ENCODE measurements around the gene ASF1A.

Gene ASF1A

GRCh38 chr6:118934461-118935330 lies 40.7 kb downstream of the ASF1A start, which contains the start of gene MCM9:
MCM9 (minus strand) TSS chr6:118935159; CDS start chr6:118931723, 3,436 bp downstream.
- H3K9me3 ChIP-seq (ENCODE audit: control extremely low read depth in 1 of 5, control insufficient read depth in 4 of 5, insufficient read depth in 2 of 5, low read depth in 1 of 5, low read length in 4 of 5), result peaks cover 0 to 6% (median 0%) of the 10 kb centered on the region in 5 experiments
- peak within 1 kb of the TSS; percentile 79 to 96 (median 94) for H3K4me3 ChIP-seq (ENCODE audit: control insufficient read depth in 1 of 7, extremely low read depth in 1 of 7, insufficient read depth in 4 of 7, low read depth in 2 of 7, low read length in 6 of 7)
- H3K36me3 ChIP-seq (ENCODE audit: control insufficient read depth in 4 of 4, insufficient read depth in 4 of 4, low read length in 3 of 4), result peaks cover 4 to 17% (median 8%) of the 10 kb centered on the region in 4 experiments
- 0% methylated on average over 76 of the region's 95 CpGs for WGBS (ENCODE audit: insufficient coverage)
- POLR2A ChIA-PET, result interaction anchor here (0.6 to 1.2 kb wide), 4 partner anchors 25 to 374 kb away, joined by 3 read pairs; no protein-coding TSS in a partner anchor
- H3K27ac ChIP-seq (ENCODE audit: insufficient read depth in 1 of 2, low read depth in 1 of 2, low read length in 2 of 2, poor library complexity in 1 of 2, severe bottlenecking in 2 of 2), result peak within 1 kb of the TSS; percentile 76 to 93
- H3K4me1 ChIP-seq (ENCODE audit: control extremely low read depth in 1 of 4, control insufficient read depth in 4 of 4, insufficient read depth in 4 of 4, low read length in 3 of 4), result peaks cover 4 to 16% (median 13%) of the 10 kb centered on the region in 4 experiments
- peak; percentile 88 to 95 (median 94) for DNase-seq
- CTCF ChIA-PET, result interaction anchor here (0.6 to 1.1 kb wide), 3 partner anchors 12 to 29 kb away, joined by 3 to 4 read pairs (median 4); no protein-coding TSS in a partner anchor
- H3K27me3 ChIP-seq (replicated peaks in 2 of 5; ENCODE audit: control insufficient read depth in 4 of 5, insufficient read depth in 5 of 5, low read length in 4 of 5), result no peaks in the 10 kb centered on the region

- WGBS (ENCODE audit: insufficient coverage), result no CpG with 5 or more reads among the region's 1 CpG
Measured at GRCh38 chr6:118935331-118935668, 41.3 kb downstream of the ASF1A start.

GRCh38 chr6:118935978-118936703 lies 42.2 kb downstream of the ASF1A start:
- Histone ChIP-seq H3K36me3 (ENCODE audit: control insufficient read depth in 4 of 4, insufficient read depth in 4 of 4, low read length in 3 of 4) (peaks cover 4 to 11% (median 6%) of the 10 kb centered on the region in 4 experiments), H3K27me3 (replicated peaks in 2 of 5; ENCODE audit: control insufficient read depth in 4 of 5, insufficient read depth in 5 of 5, low read length in 4 of 5) (no peaks in the 10 kb centered on the region), H3K4me1 (ENCODE audit: control extremely low read depth in 1 of 4, control insufficient read depth in 4 of 4, insufficient read depth in 4 of 4, low read length in 3 of 4) (peaks cover 4 to 16% (median 13%) of the 10 kb centered on the region in 4 experiments), H3K4me3 (ENCODE audit: control insufficient read depth in 1 of 7, extremely low read depth in 1 of 7, insufficient read depth in 4 of 7, low read depth in 2 of 7, low read length in 6 of 7) (peak overlapping the region in 4 of 7 experiments; percentile 11 to 96 (median 88)), H3K27ac (ENCODE audit: insufficient read depth in 1 of 2, low read depth in 1 of 2, low read length in 2 of 2, poor library complexity in 1 of 2, severe bottlenecking in 2 of 2) (peak overlapping the region in 1 of 2 experiments; percentile 93), H3K9me3 (ENCODE audit: control extremely low read depth in 1 of 5, control insufficient read depth in 4 of 5, insufficient read depth in 2 of 5, low read depth in 1 of 5, low read length in 4 of 5) (peaks cover 0 to 10% (median 5%) of the 10 kb centered on the region in 5 experiments)
- DNase-seq, result no peak
- CTCF ChIA-PET, result interaction anchor here (0.8 kb wide), 1 partner anchor 17 kb away, joined by 4 read pairs; no protein-coding TSS in a partner anchor
- no CpG with 5 or more reads among the region's 3 CpGs for WGBS (ENCODE audit: insufficient coverage)
- POLR2A ChIA-PET, result no interaction called here

More at GRCh38 chr6:118935331-118935668, 41.3 kb downstream of the ASF1A start:
- peak overlapping the region; percentile 76 to 93 for H3K27ac ChIP-seq (ENCODE audit: insufficient read depth in 1 of 2, low read depth in 1 of 2, low read length in 2 of 2, poor library complexity in 1 of 2, severe bottlenecking in 2 of 2)
- peaks cover 4 to 16% (median 13%) of the 10 kb centered on the region in 4 experiments for H3K4me1 ChIP-seq (ENCODE audit: control extremely low read depth in 1 of 4, control insufficient read depth in 4 of 4, insufficient read depth in 4 of 4, low read length in 3 of 4)
- no peak for DNase-seq
- H3K27me3 ChIP-seq (replicated peaks in 2 of 5; ENCODE audit: control insufficient read depth in 4 of 5, insufficient read depth in 5 of 5, low read length in 4 of 5), result no peaks in the 10 kb centered on the region
- peaks cover 0 to 6% (median under 1%) of the 10 kb centered on the region in 5 experiments for H3K9me3 ChIP-seq (ENCODE audit: control extremely low read depth in 1 of 5, control insufficient read depth in 4 of 5, insufficient read depth in 2 of 5, low read depth in 1 of 5, low read length in 4 of 5)
- ChIA-PET CTCF (interaction anchor here (0.8 to 1.1 kb wide), 2 partner anchors 16 to 28 kb away, joined by 3 to 4 read pairs; no protein-coding TSS in a partner anchor), POLR2A (interaction anchor here (1.0 kb wide), 1 partner anchor 38 kb away, joined by 3 read pairs; no protein-coding TSS in a partner anchor)
- H3K4me3 ChIP-seq (ENCODE audit: control insufficient read depth in 1 of 7, extremely low read depth in 1 of 7, insufficient read depth in 4 of 7, low read depth in 2 of 7, low read length in 6 of 7), result peak overlapping the region; percentile 79 to 96 (median 94)
- H3K36me3 ChIP-seq (ENCODE audit: control insufficient read depth in 4 of 4, insufficient read depth in 4 of 4, low read length in 3 of 4), result peaks cover 8 to 17% (median 9%) of the 10 kb centered on the region in 4 experiments

GRCh38 chr6:118939683-118940082 lies 45.7 kb downstream of the ASF1A start:
- Histone ChIP-seq H3K4me1 (ENCODE audit: control extremely low read depth in 1 of 4, control insufficient read depth in 4 of 4, insufficient read depth in 4 of 4, low read length in 3 of 4) (peaks cover 0 to 11% (median 8%) of the 10 kb centered on the region in 4 experiments), H3K27ac (ENCODE audit: insufficient read depth in 1 of 2, low read depth in 1 of 2, low read length in 2 of 2, poor library complexity in 1 of 2, severe bottlenecking in 2 of 2) (no peak overlapping the region), H3K27me3 (replicated peaks in 2 of 5; ENCODE audit: control insufficient read depth in 4 of 5, insufficient read depth in 5 of 5, low read length in 4 of 5) (no peaks in the 10 kb centered on the region), H3K36me3 (ENCODE audit: control insufficient read depth in 4 of 4, insufficient read depth in 4 of 4, low read length in 3 of 4) (peaks cover 0 to 6% (median 3%) of the 10 kb centered on the region in 4 experiments), H3K9me3 (ENCODE audit: control extremely low read depth in 1 of 5, control insufficient read depth in 4 of 5, insufficient read depth in 2 of 5, low read depth in 1 of 5, low read length in 4 of 5) (peaks cover 6 to 15% (median 11%) of the 10 kb centered on the region in 5 experiments), H3K4me3 (ENCODE audit: control insufficient read depth in 1 of 7, extremely low read depth in 1 of 7, insufficient read depth in 4 of 7, low read depth in 2 of 7, low read length in 6 of 7) (no peak overlapping the region)
- DNase-seq, result no peak
- 100% methylated on average over 1 of the region's 1 CpG for WGBS (ENCODE audit: insufficient coverage)
- ChIA-PET CTCF (no interaction called here), POLR2A (no interaction called here)

GRCh38 chr6:118940770-118941169 lies 46.8 kb downstream of the ASF1A start:
- Histone ChIP-seq H3K4me3 (ENCODE audit: control insufficient read depth in 1 of 7, extremely low read depth in 1 of 7, insufficient read depth in 4 of 7, low read depth in 2 of 7, low read length in 6 of 7) (no peak overlapping the region), H3K27me3 (replicated peaks in 2 of 5; ENCODE audit: control insufficient read depth in 4 of 5, insufficient read depth in 5 of 5, low read length in 4 of 5) (no peaks in the 10 kb centered on the region), H3K27ac (ENCODE audit: insufficient read depth in 1 of 2, low read depth in 1 of 2, low read length in 2 of 2, poor library complexity in 1 of 2, severe bottlenecking in 2 of 2) (no peak overlapping the region), H3K36me3 (ENCODE audit: control insufficient read depth in 4 of 4, insufficient read depth in 4 of 4, low read length in 3 of 4) (peaks cover 0 to 6% (median 3%) of the 10 kb centered on the region in 4 experiments), H3K4me1 (ENCODE audit: control extremely low read depth in 1 of 4, control insufficient read depth in 4 of 4, insufficient read depth in 4 of 4, low read length in 3 of 4) (peaks cover 0 to 5% (median 1%) of the 10 kb centered on the region in 4 experiments), H3K9me3 (ENCODE audit: control extremely low read depth in 1 of 5, control insufficient read depth in 4 of 5, insufficient read depth in 2 of 5, low read depth in 1 of 5, low read length in 4 of 5) (peaks cover 8 to 22% (median 15%) of the 10 kb centered on the region in 5 experiments)
- 100% methylated on average over 2 of the region's 2 CpGs for whole genome bisulfite sequencing (ENCODE audit: insufficient coverage)
- POLR2A ChIA-PET, result no interaction called here
- DNase-seq, result no peak
- CTCF ChIA-PET, result no interaction called here

- CTCF ChIA-PET, result no interaction called here
Measured at GRCh38 chr6:118945217-118945616, 51.3 kb downstream of the ASF1A start.

More at GRCh38 chr6:118945217-118945616, 51.3 kb downstream of the ASF1A start:
- H3K9me3 ChIP-seq (ENCODE audit: control extremely low read depth in 1 of 5, control insufficient read depth in 4 of 5, insufficient read depth in 2 of 5, low read depth in 1 of 5, low read length in 4 of 5), result peaks cover 9 to 26% (median 18%) of the 10 kb centered on the region in 5 experiments
- H3K27ac ChIP-seq (ENCODE audit: insufficient read depth in 1 of 2, low read depth in 1 of 2, low read length in 2 of 2, poor library complexity in 1 of 2, severe bottlenecking in 2 of 2), result no peak overlapping the region
- DNase-seq, result no peak
- peaks cover 0 to 2% (median 0%) of the 10 kb centered on the region in 4 experiments for H3K36me3 ChIP-seq (ENCODE audit: control insufficient read depth in 4 of 4, insufficient read depth in 4 of 4, low read length in 3 of 4)
- H3K4me1 ChIP-seq (ENCODE audit: control extremely low read depth in 1 of 4, control insufficient read depth in 4 of 4, insufficient read depth in 4 of 4, low read length in 3 of 4), result no peaks in the 10 kb centered on the region
- POLR2A ChIA-PET, result no interaction called here
- no peak overlapping the region for H3K4me3 ChIP-seq (ENCODE audit: control insufficient read depth in 1 of 7, extremely low read depth in 1 of 7, insufficient read depth in 4 of 7, low read depth in 2 of 7, low read length in 6 of 7)
- H3K27me3 ChIP-seq (replicated peaks in 2 of 5; ENCODE audit: control insufficient read depth in 4 of 5, insufficient read depth in 5 of 5, low read length in 4 of 5), result no peaks in the 10 kb centered on the region
